ENCODE data around the gene CCDC88A.
"Not testable (repeated sequence)": the region's sequence is repeated elsewhere in the genome, so short reads cannot be mapped to it uniquely, and the experiment has no call there.

The CCDC88A gene

DNA sequence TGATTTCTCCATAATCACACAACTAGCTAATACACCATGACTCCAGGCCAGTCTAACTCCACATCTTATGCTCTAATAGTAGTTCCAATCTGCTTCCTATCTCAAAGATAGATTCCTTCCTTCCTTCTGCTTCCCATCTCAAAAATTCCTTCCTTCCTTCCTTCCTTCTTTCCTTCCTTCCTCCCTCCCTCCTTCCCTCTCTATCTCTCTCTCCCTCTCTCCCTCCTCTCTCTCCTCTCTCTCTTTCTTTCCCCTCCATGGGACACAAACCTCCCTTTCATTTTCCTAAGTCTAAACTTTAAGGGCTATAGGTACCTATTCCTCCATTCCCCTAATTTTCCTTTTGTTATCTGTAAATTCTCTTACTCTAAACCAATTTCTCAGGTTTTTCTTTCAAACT lies 62.5 kb downstream of the CCDC88A start:
- TF ChIP-seq, protein P1, sequence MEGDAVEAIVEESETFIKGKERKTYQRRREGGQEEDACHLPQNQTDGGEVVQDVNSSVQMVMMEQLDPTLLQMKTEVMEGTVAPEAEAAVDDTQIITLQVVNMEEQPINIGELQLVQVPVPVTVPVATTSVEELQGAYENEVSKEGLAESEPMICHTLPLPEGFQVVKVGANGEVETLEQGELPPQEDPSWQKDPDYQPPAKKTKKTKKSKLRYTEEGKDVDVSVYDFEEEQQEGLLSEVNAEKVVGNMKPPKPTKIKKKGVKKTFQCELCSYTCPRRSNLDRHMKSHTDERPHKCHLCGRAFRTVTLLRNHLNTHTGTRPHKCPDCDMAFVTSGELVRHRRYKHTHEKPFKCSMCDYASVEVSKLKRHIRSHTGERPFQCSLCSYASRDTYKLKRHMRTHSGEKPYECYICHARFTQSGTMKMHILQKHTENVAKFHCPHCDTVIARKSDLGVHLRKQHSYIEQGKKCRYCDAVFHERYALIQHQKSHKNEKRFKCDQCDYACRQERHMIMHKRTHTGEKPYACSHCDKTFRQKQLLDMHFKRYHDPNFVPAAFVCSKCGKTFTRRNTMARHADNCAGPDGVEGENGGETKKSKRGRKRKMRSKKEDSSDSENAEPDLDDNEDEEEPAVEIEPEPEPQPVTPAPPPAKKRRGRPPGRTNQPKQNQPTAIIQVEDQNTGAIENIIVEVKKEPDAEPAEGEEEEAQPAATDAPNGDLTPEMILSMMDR (IDR thresholded peaks at IDR 0.05; ENCODE audit: low read depth, low read length), result no peak
- no peak overlapping the region for H3K4me3 ChIP-seq (ENCODE audit: low read depth, low read length)

DNA sequence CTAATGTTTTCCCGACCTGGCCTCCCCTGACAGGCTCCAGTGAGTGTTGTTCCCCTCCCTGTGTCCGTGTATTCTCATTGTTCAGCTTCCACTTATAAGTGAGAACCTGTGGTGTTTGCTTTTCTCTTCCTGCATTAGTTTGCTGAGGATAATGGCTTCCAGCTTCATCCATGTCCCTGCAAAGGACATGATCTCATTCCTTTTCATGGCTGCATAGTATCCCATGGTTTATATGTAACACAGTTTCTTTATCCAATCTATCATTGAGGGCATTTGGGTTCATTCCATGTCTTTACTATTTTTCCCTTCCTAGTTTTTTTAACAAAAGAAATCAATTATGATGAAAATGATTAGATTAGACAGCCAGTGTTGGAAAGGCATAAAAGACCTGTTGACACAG lies 63.5 kb downstream of the CCDC88A start:
- not testable (repeated sequence) for H3K4me3 ChIP-seq (ENCODE audit: low read depth, low read length)

DNA sequence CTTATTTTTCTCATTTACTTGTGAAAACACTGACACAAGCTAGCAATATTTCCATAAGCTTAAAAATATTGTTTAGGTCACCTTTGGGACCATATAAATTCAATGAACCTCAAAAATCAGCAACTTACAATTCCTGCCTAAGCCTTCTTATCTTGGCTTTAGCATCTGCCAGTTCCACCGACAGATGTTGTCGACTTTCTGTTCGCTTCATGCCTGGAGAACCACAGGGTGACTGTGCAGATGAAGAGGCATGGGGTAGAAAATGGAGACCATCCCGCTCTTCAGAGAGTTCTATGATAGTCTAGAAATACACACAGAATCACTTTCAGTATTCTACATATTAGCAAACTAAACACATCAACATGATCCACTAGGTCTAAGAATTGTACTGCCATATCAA lies 64.2 kb downstream of the CCDC88A start:
- TF ChIP-seq, protein P1 (IDR thresholded peaks at IDR 0.05; ENCODE audit: low read depth, low read length), result no peak
- no peak overlapping the region for H3K4me3 ChIP-seq (ENCODE audit: low read depth, low read length)

DNA sequence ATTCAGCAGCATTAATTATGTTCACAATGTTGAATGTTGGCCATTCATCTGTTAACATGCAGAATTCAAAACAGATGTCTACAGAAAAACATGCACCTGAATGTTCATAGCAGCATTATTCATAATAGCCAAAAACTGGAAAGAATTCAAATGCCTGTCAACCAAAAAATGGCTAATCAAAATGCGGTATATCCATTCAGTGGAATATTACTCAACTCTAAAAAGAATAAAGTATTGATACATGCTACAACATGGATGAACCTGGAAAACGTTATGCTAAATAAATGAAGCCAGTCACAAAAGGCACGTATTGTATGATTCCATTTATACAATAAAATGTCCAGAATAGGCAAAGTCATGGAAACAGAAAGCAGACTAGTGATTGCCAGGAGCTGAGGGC lies 68.0 kb downstream of the CCDC88A start:
- H3K4me3 ChIP-seq (ENCODE audit: low read depth, low read length), result no peak overlapping the region
- TF ChIP-seq, protein P1 (IDR thresholded peaks at IDR 0.05; ENCODE audit: low read depth, low read length), result no peak

DNA sequence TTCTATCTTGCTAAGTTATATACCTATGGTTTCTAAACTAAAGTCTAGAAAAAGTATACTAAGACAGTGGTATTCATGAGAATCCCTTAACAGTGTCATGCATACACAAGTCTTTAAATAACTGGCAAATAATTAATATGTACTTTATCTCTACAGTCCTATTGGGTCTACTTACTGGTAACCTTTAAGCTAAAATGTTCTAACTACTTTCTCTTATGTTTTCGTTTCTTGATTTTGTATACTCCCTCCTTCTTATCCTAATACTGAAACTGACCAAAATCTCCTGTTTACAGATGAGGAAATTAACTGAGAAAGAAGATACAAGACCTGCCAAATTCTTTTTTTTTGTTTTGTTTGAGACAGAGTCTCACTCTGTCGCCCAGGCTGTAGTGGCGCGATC lies 74.6 kb downstream of the CCDC88A start:
- no peak overlapping the region for H3K4me3 ChIP-seq (ENCODE audit: low read depth, low read length)
- TF ChIP-seq, protein P1 (IDR thresholded peaks at IDR 0.05; ENCODE audit: low read depth, low read length), result no peak

DNA sequence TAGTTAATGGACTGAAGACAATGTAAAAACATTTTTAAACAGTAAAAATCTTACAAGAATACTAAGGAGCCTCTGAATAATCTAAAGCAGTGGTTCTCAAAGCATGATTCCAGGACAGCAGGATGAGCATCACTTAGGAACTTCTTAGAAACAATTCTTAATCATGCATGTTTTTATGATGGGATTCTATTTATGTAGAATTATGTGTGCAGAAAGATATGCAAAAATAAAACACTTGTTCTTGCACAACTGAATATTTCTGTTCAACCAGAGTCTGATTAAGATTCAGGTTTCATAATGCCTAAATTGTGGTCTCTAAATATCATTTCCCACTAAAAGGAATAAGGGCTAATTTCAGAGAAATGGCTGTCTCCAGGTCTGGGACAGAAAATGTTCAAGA lies 81.4 kb downstream of the CCDC88A start:
- TF ChIP-seq, protein P1 (IDR thresholded peaks at IDR 0.05; ENCODE audit: low read depth, low read length), result no peak
- no peak overlapping the region for H3K4me3 ChIP-seq (ENCODE audit: low read depth, low read length)

DNA sequence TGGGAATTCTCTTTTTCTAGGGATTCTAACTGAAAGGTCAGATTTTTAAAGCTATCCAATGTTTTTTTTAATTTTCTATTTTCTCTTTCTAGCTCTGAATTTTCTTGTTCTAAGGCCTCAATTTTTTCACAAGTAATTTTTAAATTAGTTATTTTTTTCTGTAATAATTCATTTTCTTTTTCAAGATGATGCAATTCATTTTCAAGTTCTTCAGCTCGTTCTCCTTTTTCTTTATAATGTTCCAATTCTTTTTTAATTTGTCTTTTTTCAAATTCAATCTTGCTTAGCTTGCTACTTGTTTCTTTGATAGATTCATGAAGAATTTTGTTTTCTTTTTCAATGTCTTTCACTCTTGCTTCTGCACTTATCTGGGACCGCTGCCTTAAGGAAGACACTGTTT lies 84.9 kb downstream of the CCDC88A start:
- TF ChIP-seq, protein P1 (IDR thresholded peaks at IDR 0.05; ENCODE audit: low read depth, low read length), result no peak
- no peak overlapping the region for H3K4me3 ChIP-seq (ENCODE audit: low read depth, low read length)

DNA sequence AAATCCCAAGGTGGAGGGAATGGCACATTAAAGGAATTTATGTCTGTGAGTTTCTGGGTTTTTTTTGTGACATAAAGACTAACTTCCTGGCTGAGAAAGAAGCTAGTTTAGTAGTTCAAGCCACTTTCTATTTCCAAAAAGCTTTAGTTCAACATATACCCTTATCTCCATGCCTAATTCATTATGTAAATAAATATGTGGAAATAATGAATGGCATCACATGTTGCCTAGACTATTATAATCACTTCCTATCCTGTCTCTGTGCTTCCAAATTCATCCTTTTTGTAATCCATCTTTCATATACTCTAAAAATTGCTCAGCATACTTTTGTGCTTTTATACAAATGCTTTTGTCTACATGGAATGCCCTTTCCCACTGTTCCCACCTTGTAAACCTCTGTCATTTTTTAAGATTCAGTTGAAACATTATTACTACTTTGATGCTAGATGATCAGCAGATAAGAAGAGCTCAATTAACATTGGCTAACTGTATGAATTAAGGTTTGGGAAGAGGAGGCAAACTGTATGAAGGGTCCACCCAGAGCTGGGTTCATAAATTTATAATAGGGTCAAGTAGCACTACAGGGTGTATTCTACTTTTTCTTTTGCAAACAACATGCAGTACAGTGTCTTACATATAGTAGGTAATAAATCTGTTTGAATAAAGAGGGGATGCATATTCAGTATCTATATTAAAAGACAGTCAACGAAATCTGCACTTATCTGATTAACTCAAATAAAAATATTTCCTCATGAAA lies 88.9 kb downstream of the CCDC88A start:
- TF ChIP-seq, protein P1 (IDR thresholded peaks at IDR 0.05; ENCODE audit: low read depth, low read length), result no peak
- no peak overlapping the region for H3K4me3 ChIP-seq (ENCODE audit: low read depth, low read length)

Measured in WI38 (cell line).